ENCODE measurements around the gene MERTK. TPM values are rescaled to one million over a fixed set of nuclear protein-coding genes. Genes with fewer than 3 reads are reported as not detected.
A peak's percentile ranks its signal among the peaks of the same experiment; 100 is the strongest.

The MERTK gene
- total and polyA plus RNA-seq, 11 donors, result 1.9 to 15.2 (median 4.7) TPM

DNA sequence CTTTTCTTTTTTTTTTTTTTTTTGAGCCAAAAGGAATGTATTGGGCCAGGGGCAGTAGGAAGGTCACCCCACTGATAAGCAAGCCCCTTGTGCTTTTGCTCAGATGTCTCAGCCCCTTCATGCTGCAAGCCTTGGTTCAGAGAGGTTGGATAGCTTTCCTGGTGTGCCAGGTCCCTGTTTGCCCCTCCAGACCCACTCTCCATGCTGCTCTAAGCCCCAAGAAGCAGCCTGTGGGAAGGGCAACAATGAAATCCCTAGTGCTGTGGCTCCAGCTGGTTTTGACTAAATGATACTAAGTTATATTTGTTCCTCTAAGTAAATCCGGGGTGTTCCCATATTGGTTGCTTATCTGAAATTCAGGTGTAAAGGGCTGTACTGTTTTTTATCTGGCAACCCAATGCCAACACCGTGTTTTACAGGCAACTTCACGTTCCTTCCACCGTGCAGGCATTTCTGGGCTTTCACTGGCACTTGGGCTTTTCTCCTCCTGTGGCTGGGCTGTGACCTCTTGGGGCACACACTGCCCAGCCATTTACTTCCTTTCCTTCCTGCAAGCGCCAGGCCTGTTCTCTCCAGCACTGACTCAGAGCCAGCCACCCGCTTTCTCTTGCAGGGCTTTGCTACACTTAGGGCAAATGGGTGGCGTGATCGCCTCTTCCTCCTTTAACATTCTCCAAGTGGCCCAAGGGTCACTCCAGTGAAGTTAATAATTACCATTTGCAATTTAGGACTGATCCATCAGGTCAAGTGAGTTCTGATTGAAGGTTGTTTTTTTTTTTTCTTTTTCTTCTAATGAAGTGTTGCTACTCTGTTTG lies 21.6 kb downstream of the MERTK start:
- intact Hi-C loops (cut with DNase I), result no loop called here
- 58 to 67% (median 65%) methylated on average over 8 of the region's 8 CpGs for WGBS, 4 donors

GRCh38 chr2:111923276-111923804 lies 24.9 kb downstream of the MERTK start:
- intact Hi-C loops (cut with DNase I), result no loop called here
- Histone ChIP-seq H3K27ac (no peak overlapping the region), H3K9me3 (no peaks in the 10 kb centered on the region), H3K36me3 (peaks cover 0 to 7% (median 0%) of the 10 kb centered on the region in 9 donors), H3K4me3 (no peak overlapping the region), H3K27me3 (no peaks in the 10 kb centered on the region), H3K4me1 (peaks cover 0 to 28% (median 15%) of the 10 kb centered on the region in 12 donors)
- ATAC-seq (peak in 3 of 4 donors; percentile 55 to 77 (median 59)), DNase-seq (peak in 2 of 5 donors; percentile 30 to 33)
- WGBS, 4 donors, result 68 to 88% (median 77%) methylated on average over 4 of the region's 4 CpGs
- TF ChIP-seq POLR2A (IDR thresholded peaks at IDR 0.05) (no peak), CTCF (IDR thresholded peaks at IDR 0.05) (no peak)

More for the DNA sequence above, 21.6 kb downstream of the MERTK start:
- Histone ChIP-seq H3K9me3 (no peaks in the 10 kb centered on the region), H3K36me3 (peaks cover 0 to 7% (median 0%) of the 10 kb centered on the region in 9 donors), H3K4me3 (no peak overlapping the region), H3K4me1 (peaks cover 0 to 22% (median 10%) of the 10 kb centered on the region in 12 donors), H3K27me3 (no peaks in the 10 kb centered on the region), H3K27ac (peak overlapping the region in 7 of 12 donors; percentile 2 to 46 (median 33))
- ATAC-seq, result peak; percentile 65 to 88 (median 85)
- peak; percentile 50 to 69 (median 67) for DNase-seq
- no peak for TF ChIP-seq CTCF (IDR thresholded peaks at IDR 0.05)
- no peak for TF ChIP-seq POLR2A (IDR thresholded peaks at IDR 0.05)

- Histone ChIP-seq H3K36me3 (peaks cover 0 to 15% (median 8%) of the 10 kb centered on the region in 9 donors), H3K4me1 (peaks cover 0 to 21% (median 9%) of the 10 kb centered on the region in 12 donors), H3K27ac (no peak overlapping the region), H3K27me3 (no peaks in the 10 kb centered on the region), H3K9me3 (no peaks in the 10 kb centered on the region), H3K4me3 (no peak overlapping the region)
- intact Hi-C loops (cut with DNase I), result no loop called here
- 84 to 96% (median 91%) methylated on average over 3 of the region's 3 CpGs for WGBS, 4 donors
- no peak for DNase-seq
- ATAC-seq, result no peak
- TF ChIP-seq POLR2A (IDR thresholded peaks at IDR 0.05), result no peak
- no peak for TF ChIP-seq CTCF (IDR thresholded peaks at IDR 0.05)
Observed at GRCh38 chr2:111924617-111925107, 26.3 kb downstream of the MERTK start.

DNA sequence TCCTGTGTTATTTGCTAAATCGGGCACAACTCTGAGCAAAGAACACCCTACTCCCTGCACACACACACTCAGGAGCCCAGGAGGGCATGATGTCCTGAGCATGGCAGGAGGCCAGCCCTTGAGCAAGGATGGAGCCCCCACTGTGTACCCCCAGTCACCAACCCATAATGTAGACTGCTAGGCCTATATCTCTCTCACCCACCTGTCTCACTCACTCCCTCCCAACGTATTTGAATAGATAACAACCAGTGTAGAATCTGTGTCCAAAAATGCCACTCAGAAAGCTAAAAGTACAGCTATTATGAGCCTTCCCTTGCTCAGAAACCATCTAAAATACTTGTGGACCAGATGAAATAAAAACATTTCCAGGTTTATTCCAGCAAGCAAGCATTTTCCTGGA lies 29.3 kb downstream of the MERTK start:
- Histone ChIP-seq H3K4me1 (peaks cover 0 to 11% (median 3%) of the 10 kb centered on the region in 12 donors), H3K9me3 (no peaks in the 10 kb centered on the region), H3K4me3 (no peak overlapping the region), H3K27me3 (no peaks in the 10 kb centered on the region), H3K27ac (no peak overlapping the region), H3K36me3 (peaks cover 0 to 40% (median 24%) of the 10 kb centered on the region in 9 donors)
- WGBS, 4 donors, result 68 to 88% (median 76%) methylated on average over 2 of the region's 2 CpGs
- peak in 1 of 4 donors; percentile 41 for ATAC-seq
- DNase-seq, result no peak
- intact Hi-C loops (cut with DNase I), result loop anchor here in 1 of 10 donors (2.0 kb wide), 1 partner anchor 19 kb away; no protein-coding TSS in a partner anchor
- TF ChIP-seq CTCF (IDR thresholded peaks at IDR 0.05) (no peak), POLR2A (IDR thresholded peaks at IDR 0.05) (no peak)
